Inflammatory macrophage treated with lipopolysaccharide for 1 hour (primary cell): ENCODE measurements around the gene SPIRE2.
"Not testable (repeated sequence)": the region's sequence is repeated elsewhere in the genome, so short reads cannot be mapped to it uniquely, and the experiment has no call there.

Source experiments
- DNase-seq, 2 donors: peaks; one replicate each; pipeline ENCODE4 v3.0.0-alpha.2; 2020 to 2022

The SPIRE2 gene

DNA sequence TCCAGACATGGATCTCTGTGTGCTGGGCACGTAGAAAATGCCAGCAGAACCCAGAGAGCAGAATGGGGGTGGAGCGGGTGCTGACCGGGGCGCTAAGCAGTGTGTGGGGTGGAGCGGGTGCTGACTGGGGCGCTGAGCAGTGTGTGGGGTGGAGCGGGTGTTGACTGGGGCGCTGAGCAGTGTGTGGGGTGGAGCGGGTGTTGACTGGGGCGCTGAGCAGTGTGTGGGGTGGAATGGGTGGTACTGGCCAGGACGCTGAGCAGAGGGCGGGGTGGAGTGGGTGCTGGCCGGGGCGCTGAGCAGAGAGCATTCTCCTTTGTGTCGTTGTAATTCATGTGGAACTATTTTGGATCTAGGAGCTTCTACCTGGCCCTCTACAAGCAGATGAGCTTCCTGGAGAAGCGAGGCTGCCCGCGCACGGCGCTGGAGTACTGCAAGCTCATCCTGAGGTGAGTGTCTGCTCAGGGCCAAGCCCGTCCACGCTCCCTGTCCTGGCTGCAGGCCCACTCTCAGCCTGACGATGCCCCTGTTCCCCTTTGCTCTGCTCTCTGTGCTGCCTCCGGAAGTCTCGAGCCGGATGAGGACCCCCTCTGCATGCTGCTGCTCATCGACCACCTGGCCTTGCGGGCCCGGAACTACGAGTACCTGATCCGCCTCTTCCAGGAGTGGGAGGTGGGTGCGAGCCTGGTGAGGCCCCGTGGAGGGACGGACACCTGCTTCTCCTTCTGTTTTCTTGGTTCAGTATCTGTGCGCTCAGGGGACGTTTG, 70.1 kb downstream of the SPIRE2 start:
- DNase-seq, result no peak

- no peak for DNase-seq
Measured at GRCh38 chr16:89899879-89900481, 71.7 kb downstream of the SPIRE2 start.

DNA sequence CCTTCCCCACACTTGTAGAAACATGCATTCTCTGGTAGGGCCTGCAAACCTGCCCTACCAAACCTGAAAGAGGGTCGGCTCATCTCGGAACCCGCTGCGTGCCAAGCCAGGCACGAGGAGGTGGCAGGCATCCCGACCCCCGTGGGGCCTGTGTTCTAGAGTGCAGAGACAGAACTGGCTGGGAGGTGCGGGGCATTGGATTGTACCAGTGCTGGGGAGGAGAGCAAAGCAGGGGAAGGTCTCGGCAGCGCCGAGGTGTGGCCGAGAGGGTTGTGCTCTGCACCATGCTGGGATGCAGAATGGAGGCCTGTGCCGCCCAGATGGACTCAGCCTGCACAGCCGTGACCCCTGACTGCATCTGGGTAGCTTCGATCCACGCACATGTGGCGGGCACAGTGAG, 72.6 kb downstream of the SPIRE2 start:
- no peak for DNase-seq

DNA sequence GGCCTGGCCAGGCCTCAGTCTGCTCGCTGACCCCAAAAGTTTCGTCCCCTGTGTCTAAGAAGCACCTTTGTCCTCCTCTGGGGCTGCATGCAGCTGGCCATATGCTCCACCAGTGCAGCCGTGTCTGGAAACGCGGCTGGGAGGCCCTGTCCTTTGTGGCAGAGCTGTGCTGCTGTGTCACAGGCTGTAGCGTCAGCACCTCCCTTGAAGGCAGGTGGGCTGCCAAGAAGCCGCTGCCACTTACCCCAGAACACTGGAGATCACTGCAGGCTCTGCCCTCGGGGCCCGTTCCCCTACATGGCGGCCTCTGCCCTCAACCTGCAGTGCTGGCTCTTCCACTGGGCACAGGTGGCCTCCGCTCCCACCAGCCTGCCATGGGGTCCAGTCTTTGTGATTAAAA, 74.7 kb downstream of the SPIRE2 start:
- DNase-seq, result no peak

DNA sequence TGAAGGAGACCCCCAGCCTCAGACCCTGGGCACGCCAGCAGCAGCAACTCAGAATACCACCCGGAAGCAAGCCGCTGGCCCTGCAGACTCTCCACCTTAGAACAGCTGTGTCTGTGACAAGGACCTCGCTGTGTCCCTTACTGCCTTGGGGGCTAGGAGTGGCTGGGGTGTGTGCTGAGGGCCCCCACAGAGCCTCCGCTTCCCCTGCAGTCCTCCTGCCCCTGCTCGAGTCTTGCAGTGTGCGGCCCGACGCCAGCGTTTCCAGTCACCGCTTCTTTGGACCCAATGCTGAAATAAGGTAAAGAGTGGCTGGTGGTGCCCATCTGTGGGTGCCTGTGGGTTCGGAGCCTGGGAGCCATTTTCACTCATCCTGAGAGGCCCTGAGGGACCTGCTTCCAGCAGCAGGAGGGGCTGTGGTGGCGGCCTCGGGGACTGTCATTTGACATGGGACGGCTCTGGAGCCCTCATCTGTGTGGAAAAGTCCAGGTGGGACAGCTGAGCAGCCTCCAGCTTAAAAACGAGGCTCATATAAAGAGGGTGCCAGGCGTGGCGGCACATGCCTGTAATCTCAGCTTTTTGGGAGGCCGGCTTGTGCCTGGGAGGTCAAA, 75.7 kb downstream of the SPIRE2 start:
- no peak for DNase-seq

DNA sequence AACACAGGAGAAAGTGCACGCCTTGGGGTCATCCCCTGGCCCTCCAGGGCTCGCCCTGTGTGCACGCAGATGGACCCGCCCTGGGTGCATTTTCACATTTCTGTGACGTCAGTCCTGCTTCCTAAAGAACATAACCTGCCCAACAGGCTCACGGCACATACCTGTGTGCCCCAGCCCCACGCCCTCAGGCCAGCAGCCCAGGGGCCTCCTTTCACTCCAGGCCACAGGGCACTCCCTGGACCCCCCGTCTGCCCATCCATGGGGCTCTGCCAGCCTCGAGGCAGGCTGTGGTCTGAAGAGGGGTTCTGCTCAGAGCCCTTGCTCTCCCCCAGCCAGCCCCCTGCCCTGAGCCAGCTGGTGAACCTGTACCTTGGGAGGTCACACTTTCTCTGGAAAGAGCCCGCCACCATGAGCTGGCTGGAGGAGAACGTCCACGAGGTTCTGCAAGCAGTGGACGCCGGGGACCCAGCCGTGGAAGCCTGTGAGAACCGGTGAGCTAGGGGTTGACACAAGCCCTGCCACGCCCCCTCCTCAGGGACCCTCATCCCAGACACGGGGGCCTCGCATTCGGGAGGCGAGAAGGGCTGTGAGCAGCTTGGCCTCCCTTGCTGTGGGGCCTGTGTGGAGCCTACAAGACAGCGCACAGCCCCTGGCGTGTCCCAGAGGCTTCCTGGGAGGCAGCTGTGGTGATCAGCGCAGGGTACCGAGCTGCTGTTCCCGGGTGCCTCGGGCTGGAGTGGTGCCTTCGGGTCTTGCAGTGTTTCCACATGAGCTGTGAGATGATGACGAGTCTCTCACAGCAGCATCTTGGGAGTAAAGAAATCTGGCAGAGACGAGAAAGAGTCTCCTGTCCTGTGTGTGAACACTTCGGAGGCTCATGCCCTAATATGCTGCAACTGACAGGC, 76.6 kb downstream of the SPIRE2 start:
- no peak for DNase-seq

DNA sequence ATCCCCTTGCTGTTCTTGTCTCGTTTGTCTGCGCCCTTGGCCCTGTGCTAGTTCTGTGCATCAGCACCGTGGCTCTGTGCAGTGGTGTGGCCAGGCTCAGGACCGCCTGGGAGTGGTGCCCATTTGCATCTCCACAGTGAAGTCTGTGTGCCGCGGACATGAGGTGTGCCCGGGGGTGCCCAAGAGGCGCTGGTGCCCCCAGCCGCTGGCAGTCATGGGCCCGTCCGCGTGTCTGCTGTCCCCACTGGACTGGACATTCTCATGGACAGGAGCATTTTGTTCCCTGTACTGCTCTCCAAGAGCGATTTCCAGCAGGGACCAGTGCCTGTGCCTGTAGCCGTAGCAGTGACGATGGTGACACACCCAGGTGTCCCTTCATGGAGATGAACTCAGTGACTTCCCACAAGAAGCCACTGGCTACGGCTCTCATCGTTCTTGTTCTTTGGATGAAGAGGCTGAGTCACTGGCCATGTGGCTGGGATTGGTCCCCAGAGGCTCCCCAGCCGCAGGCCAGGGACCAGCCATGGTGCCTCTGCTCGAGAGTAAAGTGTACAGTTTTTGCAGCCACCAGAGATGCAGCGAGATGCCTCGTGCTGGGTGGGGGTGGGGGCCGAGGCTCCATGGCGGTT, 77.3 kb downstream of the SPIRE2 start:
- DNase-seq, result no peak

DNA sequence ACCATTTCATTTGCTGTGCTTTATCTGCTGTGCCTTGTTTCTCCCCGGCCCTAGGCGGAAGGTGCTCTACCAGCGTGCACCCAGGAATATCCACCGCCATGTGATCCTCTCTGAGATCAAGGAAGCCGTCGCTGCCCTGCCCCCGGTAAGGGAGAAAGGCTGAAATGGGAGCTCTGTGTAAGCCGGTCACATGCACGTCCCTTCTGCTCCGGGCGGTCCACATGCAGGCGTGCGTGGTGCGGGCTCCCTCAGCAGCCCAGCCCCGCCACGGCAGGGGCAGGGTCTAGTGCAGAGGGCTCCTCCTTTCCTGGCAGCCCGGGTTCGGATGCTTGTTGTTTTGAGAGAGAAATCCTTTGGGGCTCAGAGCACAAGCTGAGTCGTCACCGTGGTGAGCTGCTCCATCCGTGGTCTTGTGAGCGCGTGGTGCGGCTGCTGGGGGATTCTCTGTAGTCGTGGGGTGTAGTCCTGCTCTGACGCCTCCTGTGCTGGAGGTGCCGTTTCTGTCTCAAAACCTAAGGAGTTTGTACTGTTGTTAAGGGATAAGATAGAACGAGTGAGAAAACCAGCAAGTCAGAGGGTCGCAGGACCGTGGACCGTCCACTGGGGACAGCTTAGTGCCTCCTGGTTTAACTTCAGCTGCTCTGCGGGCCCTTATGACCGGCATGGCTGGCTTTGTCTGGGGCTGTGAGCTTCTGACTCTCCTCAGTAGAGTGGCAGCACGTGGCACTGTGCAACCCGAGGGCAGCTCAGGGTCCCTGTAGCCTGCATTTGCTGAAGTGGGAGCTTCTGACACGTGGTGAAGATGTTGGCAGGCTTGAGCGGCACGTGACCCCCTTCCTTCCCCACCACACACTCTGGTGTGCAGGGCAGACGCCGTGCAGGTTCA, 78.1 kb downstream of the SPIRE2 start:
- DNase-seq, result no peak

- DNase-seq, result no peak
Measured at GRCh38 chr16:89907055-89907814, 79.0 kb downstream of the SPIRE2 start.

GRCh38 chr16:89908236-89908635, 80.0 kb downstream of the SPIRE2 start:
- DNase-seq, result no peak

- peak; percentile 80 to 87 for DNase-seq
Measured at GRCh38 chr16:89909777-89910716, 81.8 kb downstream of the SPIRE2 start.

- no peak for DNase-seq
Measured at GRCh38 chr16:89910717-89911354, 82.6 kb downstream of the SPIRE2 start.

- DNase-seq, result no peak
Measured at GRCh38 chr16:89911375-89911774, 83.1 kb downstream of the SPIRE2 start.

DNA sequence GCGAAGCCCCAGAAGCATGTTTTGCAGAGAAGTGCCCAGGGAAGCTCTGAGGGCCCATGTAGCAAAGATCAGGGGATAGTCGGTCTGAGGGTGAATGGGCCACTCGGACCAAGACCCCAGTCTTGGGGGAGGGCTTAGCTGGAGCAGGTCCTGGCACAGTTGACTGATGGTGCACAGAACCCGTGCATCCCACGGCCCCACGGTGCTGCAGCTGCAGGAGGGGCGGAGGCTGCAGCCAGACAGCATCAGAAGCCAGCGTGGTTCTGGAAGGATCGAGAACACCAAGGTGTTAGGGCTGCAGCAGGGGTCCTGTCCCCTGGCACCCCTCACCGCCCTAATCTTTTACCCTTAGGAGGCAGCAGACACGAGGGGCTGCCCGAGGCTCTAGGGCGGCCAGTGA, 83.9 kb downstream of the SPIRE2 start:
- DNase-seq, result no peak

- no peak for DNase-seq
Measured at GRCh38 chr16:89912627-89913026, 84.4 kb downstream of the SPIRE2 start.

- DNase-seq, result no peak
Measured at GRCh38 chr16:89913408-89914387, 85.4 kb downstream of the SPIRE2 start.

DNA sequence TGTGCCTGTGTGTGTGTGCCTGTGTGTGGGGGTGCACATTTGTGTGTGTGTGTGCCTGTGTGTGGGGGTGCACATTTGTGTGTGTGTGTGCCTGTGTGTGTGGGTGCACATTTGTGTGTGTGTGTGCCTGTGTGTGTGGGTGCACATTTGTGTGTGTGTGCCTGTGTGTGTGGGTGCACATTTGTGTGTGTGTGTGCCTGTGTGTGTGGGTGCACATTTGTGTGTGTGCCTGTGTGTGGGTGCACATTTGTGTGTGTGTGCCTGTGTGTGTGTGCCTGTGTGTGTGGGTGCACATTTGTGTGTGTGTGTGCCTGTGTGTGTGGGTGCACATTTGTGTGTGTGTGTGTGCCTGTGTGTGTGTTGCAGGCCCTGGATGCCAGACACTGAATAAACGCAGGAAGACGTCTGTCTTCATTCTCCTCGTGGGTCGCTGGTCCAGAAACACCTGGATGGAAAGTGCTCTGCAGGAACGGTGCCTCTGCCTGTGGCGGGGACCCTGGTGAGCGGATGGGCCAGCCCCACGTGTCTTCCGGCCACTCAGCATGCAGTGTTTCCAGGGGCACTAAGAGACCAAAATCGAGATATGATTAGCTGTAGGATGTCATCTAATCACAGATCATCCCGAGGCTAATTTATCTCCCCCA, 86.5 kb downstream of the SPIRE2 start:
- DNase-seq, result not testable (repeated sequence)
